K562 (cell line): ENCODE data around the gene RBX1. TPM values are rescaled to one million over a fixed set of nuclear protein-coding genes. Genes with fewer than 3 reads are reported as not detected.

Experiments
- ATAC-seq: fragments of 200-7000 bp; cut with Tn5 transposase; 3 replicates; pipeline ENCODE4 v1.9.1; 2020; ENCODE audit warnings: moderate library complexity
- BruUV-seq: library from RNA; stranded (reverse); fragments of 400-500 nt; replicated peaks from 2 replicates; lab custom pipeline; 2021; lab: Mats Ljungman, UMichigan
- CTCF ChIA-PET: fragments of 300-600 bp; formaldehyde crosslinking; extraction: SDS; loops from one replicate; lab custom pipeline; 2021; ENCODE audit warnings: low intra/inter-chr PET ratio; lab: Yijun Ruan, JAX
- POLR2A ChIA-PET: fragments of 300-600, 350-650 bp; sonication (Branson Sonifier 250); formaldehyde crosslinking; extraction: SDS; loops from one replicate; lab custom pipeline; 2021; ENCODE audit warnings: antibody characterized with exemption, inconsistent platforms; lab: Yijun Ruan, JAX
- DNase-seq, 4 experiments: peaks; one replicate each; pipeline versions ENCODE4 v3.0.0 to v3.0.0-alpha.2; 2011 to 2018; ENCODE audit warnings: low spot score in 3 of 4, mixed read lengths in 3 of 4; ENCODE audit errors: extremely low read depth in 1 of 4
- FAIRE-seq: peaks from 2 replicates; lab custom pipeline; 2011; peaks lifted over from hg19 to GRCh38; lab: Jason Lieb, UNC
- H2AFZ ChIP-seq: 2 replicates; pipeline ENCODE4 v1.6.0; 2011; ENCODE audit warnings: low read depth, low read length, control low read depth, inconsistent platforms
- H3K27ac ChIP-seq: fragments of 200-600 bp; 3 replicates; pipeline ENCODE4 v1.8.0; 2011; ENCODE audit warnings: low read depth, mild to moderate bottlenecking, control low read depth, inconsistent platforms, low read length, moderate library complexity, mixed read lengths; ENCODE audit errors: extremely low read depth
- H3K27me3 ChIP-seq, 2 experiments: fragments of 300-600 bp in 1 of 2; 2 replicates in 1 of 2; 3 replicates in 1 of 2; pipeline versions ENCODE4 v1.6.0 to v1.8.0; 2011; ENCODE audit warnings: inconsistent platforms in 2 of 2, low read length in 2 of 2, mild to moderate bottlenecking in 1 of 2, mixed read lengths in 1 of 2, moderate library complexity in 1 of 2; ENCODE audit not compliant: control insufficient read depth in 2 of 2, insufficient read depth in 2 of 2
- H3K36me3 ChIP-seq: fragments of 300-600 bp; 3 replicates; pipeline ENCODE4 v1.8.0; 2011; ENCODE audit warnings: mild to moderate bottlenecking, low read length, inconsistent platforms; ENCODE audit not compliant: control insufficient read depth, insufficient read depth
- H3K4me1 ChIP-seq, 2 experiments: fragments of 200-600 bp in 1 of 2; replicated peaks in 1 of 2; 2 replicates in 1 of 2; 3 replicates in 1 of 2; pipeline versions ENCODE4 v1.5.1 to v1.8.0; 2011; ENCODE audit warnings: inconsistent platforms in 2 of 2, low read length in 2 of 2, mild to moderate bottlenecking in 1 of 2, mixed read lengths in 1 of 2, moderate library complexity in 1 of 2; ENCODE audit not compliant: control insufficient read depth in 2 of 2, insufficient read depth in 2 of 2
- H3K4me2 ChIP-seq: 2 replicates; pipeline ENCODE4 v1.6.1; 2011; ENCODE audit warnings: low read length, control low read depth, inconsistent platforms, mixed read lengths; ENCODE audit not compliant: insufficient read depth
- H3K4me3 ChIP-seq: fragments of 200-600 bp; sonication (generic), shearing (Covaris generic); 2 replicates; pipeline ENCODE4 v1.5.1; 2016; ENCODE audit warnings: control low read depth, inconsistent platforms
- H3K79me2 ChIP-seq: fragments of 200-600 bp; 3 replicates; pipeline ENCODE4 v1.8.0; 2011; ENCODE audit warnings: low read length, inconsistent platforms; ENCODE audit not compliant: control insufficient read depth, insufficient read depth
- H3K9ac ChIP-seq, 2 experiments: 2 replicates each; pipeline versions ENCODE4 v1.6.0 to v1.6.1; 2011; ENCODE audit warnings: low read depth in 2 of 2, low read length in 2 of 2, control low read depth in 1 of 2, inconsistent platforms in 1 of 2, mild to moderate bottlenecking in 1 of 2, mixed read lengths in 1 of 2; ENCODE audit not compliant: insufficient read depth in 1 of 2
- H3K9me1 ChIP-seq: one replicate; pipeline ENCODE4 v1.6.0; 2011; ENCODE audit warnings: inconsistent platforms, mild to moderate bottlenecking, low read length, moderate library complexity; ENCODE audit not compliant: control insufficient read depth, insufficient read depth
- H3K9me3 ChIP-seq: replicated peaks from 2 replicates; pipeline ENCODE4 v1.5.1; 2011; ENCODE audit warnings: low read depth, low read length, inconsistent platforms; ENCODE audit not compliant: control insufficient read depth, insufficient read depth
- H4K20me1 ChIP-seq: replicated peaks from 2 replicates; pipeline ENCODE4 v1.6.1; 2011; ENCODE audit warnings: low read length, inconsistent platforms, mixed read lengths; ENCODE audit not compliant: control insufficient read depth, insufficient read depth
- CREB3L1 ChIP-seq: fragments of 450-650 bp; IDR thresholded peaks from 2 replicates; pipeline ENCODE4 v1.6.1; 2014; ENCODE audit warnings: low read depth, mild to moderate bottlenecking, moderate library complexity, borderline replicate concordance
- ELF2 ChIP-seq: fragments of 250-450 bp; sonication (Bioruptor Pico); IDR thresholded peaks from 2 replicates; pipeline ENCODE4 v1.5.0; 2021; ENCODE audit warnings: mild to moderate bottlenecking
- L3MBTL2 ChIP-seq: fragments of 450-650 bp; IDR thresholded peaks from 2 replicates; pipeline ENCODE4 v1.6.1; 2016; ENCODE audit warnings: mild to moderate bottlenecking, moderate library complexity
- MYC ChIP-seq, 2 experiments: fragments of 250-450 bp in 1 of 2; sonication (Bioruptor Pico) in 1 of 2; IDR thresholded peaks; 2 replicates each; pipeline versions ENCODE4 v1.5.1 to v1.6.1; 2012 to 2021; ENCODE audit warnings: low read depth in 2 of 2, borderline replicate concordance in 1 of 2, improper control_type of control experiment in 1 of 2, low read length in 1 of 2, mild to moderate bottlenecking in 1 of 2, moderate library complexity in 1 of 2
- NFE2 ChIP-seq: IDR thresholded peaks from 2 replicates; pipeline ENCODE4 v1.6.1; 2014; ENCODE audit warnings: antibody characterized with exemption, low read depth
- PPARD ChIP-seq: fragments of 250-450 bp; sonication (Bioruptor Pico); IDR thresholded peaks from 2 replicates; pipeline ENCODE4 v1.8.0; 2022; ENCODE audit warnings: inconsistent platforms, mild to moderate bottlenecking, moderate library complexity
- RNF219 ChIP-seq: fragments of 250-450 bp; sonication (Bioruptor Pico); IDR thresholded peaks from 2 replicates; pipeline ENCODE4 v1.5.0; 2022; ENCODE audit warnings: mild to moderate bottlenecking
- TAL1 ChIP-seq: fragments of 450-650 bp; IDR thresholded peaks from 2 replicates; pipeline ENCODE4 v1.6.1; 2016; ENCODE audit warnings: mild to moderate bottlenecking
- TEAD4 ChIP-seq, 2 experiments: sonication (generic) in 1 of 2; formaldehyde crosslinking in 1 of 2; IDR thresholded peaks; 2 replicates each; pipeline versions ENCODE4 v1.6.1 to v1.8.0; 2012 to 2022; ENCODE audit warnings: borderline replicate concordance in 1 of 2, inconsistent platforms in 1 of 2, low read length in 1 of 2, mild to moderate bottlenecking in 1 of 2, missing genetic modification reagents in 1 of 2
- YY1 ChIP-seq, 3 experiments: IDR thresholded peaks; 2 replicates each; pipeline ENCODE4 v1.6.1; 2011; ENCODE audit warnings: low read length in 2 of 3, mild to moderate bottlenecking in 2 of 3, moderate library complexity in 2 of 3, borderline replicate concordance in 1 of 3, control low read depth in 1 of 3, low read depth in 1 of 3; ENCODE audit not compliant: insufficient read depth in 3 of 3, insufficient replicate concordance in 2 of 3, control insufficient read depth in 1 of 3, insufficient read length in 1 of 3; ENCODE audit errors: extremely low read depth in 1 of 3
- ZNF354B ChIP-seq: fragments of 250-450 bp; sonication (Bioruptor Pico); IDR thresholded peaks from 2 replicates; pipeline ENCODE4 v1.4.0; 2020
- ZNF431 ChIP-seq: sonication (generic); formaldehyde crosslinking; IDR thresholded peaks from 2 replicates; pipeline ENCODE4 v1.8.0; 2022; ENCODE audit warnings: mild to moderate bottlenecking, missing genetic modification reagents
- WGBS: fragments of 100-300 bp; shearing (Covaris generic); methylation state at CpG from one replicate; pipeline ENCODE4 v1.1.6; 2016; ENCODE audit warnings: low coverage, mixed read lengths; ENCODE audit not compliant: insufficient coverage; ENCODE audit errors: missing lambda C conversion rate; 5-methylcytosine and 5-hydroxymethylcytosine counted together
- in situ Hi-C: fragments of 300-500 bp; cut with MboI; formaldehyde crosslinking; loops from 4 replicates; pipeline ENCODE4 v1.15.0; 2018; ENCODE audit warnings: inconsistent platforms, mixed read lengths
- intact Hi-C: fragments of 100-400 bp; cut with micrococcal nuclease; formaldehyde crosslinking; loops from 2 replicates; pipeline ENCODE4 v1.14.2; 2022
- polyA plus RNA-seq, 8 experiments: library from polyadenylated mRNA; depleted of rRNA in 4 of 8; stranded (reverse) in 5 of 8; unstranded in 3 of 8; fragments of >200 nt; fragmentation: Nextera tagmentation in 2 of 8; fragmentation: Illumina TruSeq in 1 of 8; extraction: Ambion mirVana in 2 of 8; extraction: Trizol in 1 of 8; gene quantifications; 2 replicates each; pipeline versions ENCODE4 v1.2.1 to v1.2.3, GENCODE V29; 2011 to 2014; ENCODE audit warnings: inconsistent platforms in 1 of 8, missing spikeins in 1 of 8
- total RNA-seq, 7 experiments: library from RNA; depleted of rRNA in 6 of 7; stranded (reverse); fragments of >200 nt in 6 of 7; fragmentation: Illumina TruSeq in 2 of 7; extraction: Trizol in 2 of 7; gene quantifications; 2 replicates each; pipeline versions ENCODE4 v1.2.1 to v1.2.3, GENCODE V29; 2011 to 2021; ENCODE audit warnings: low replicate concordance in 1 of 7

RBX1 gene
- total and polyA plus RNA-seq, 9 of the 15 experiments (the other 6 are each of a cell fraction or from before 2014, with no cell fraction given), result 44.0 to 259 (median 67.9) TPM

GRCh38 chr22:40965936-40966725 is 15.0 kb downstream of the RBX1 start (continued):
- TF ChIP-seq TAL1 (peak; percentile 64), YY1 (IDR thresholded peaks at IDR 0.05; ENCODE audit: borderline replicate concordance in 1 of 3, control insufficient read depth in 1 of 3, extremely low read depth in 1 of 3, insufficient read depth in 3 of 3, insufficient read length in 1 of 3, insufficient replicate concordance in 2 of 3, low read depth in 1 of 3, low read length in 2 of 3) (no peak)
- TF ChIP-seq, all 486 proteins: peak for 27

GRCh38 chr22:40966726-40967085 is 15.5 kb downstream of the RBX1 start:
- BruUV-seq, result no TSS peak
- intact Hi-C loops (no loop called here), in situ Hi-C loops (no loop called here)
- ChIA-PET POLR2A (interaction anchor here (0.5 to 2.1 kb wide), 4 partner anchors 9 to 331 kb away, joined by 3 to 10 read pairs (median 4); no protein-coding TSS in a partner anchor), CTCF (no interaction called here)
- peaks cover 13% of the 10 kb centered on the region for H3K79me2 ChIP-seq
- peak overlapping the region; percentile 12; the same call in 1 of the 2 replicates for H3K4me2 ChIP-seq
- no peaks in the 10 kb centered on the region for H3K9me3 ChIP-seq
- H3K9ac ChIP-seq, result 0 out of 4 replicates have a peak overlapping the region, but pooled peaks of 1 of the 2 experiments have one; percentile 18
- peaks cover 2% of the 10 kb centered on the region for H3K9me1 ChIP-seq
- peak; percentile 78 for ATAC-seq
- peak overlapping the region; percentile 74; the same call in 2 of the 3 replicates for H3K27ac ChIP-seq
- H4K20me1 ChIP-seq, result no peaks in the 10 kb centered on the region
- 40% methylated on average over 7 of the region's 7 CpGs for WGBS
- H3K4me1 ChIP-seq, result peaks cover 3 to 15% of the 10 kb centered on the region in 2 experiments; a peak in 3 of 5 replicates
- no peak for FAIRE-seq
- no peak overlapping the region for H3K4me3 ChIP-seq
- H2AFZ ChIP-seq, result no peak overlapping the region
- H3K27me3 ChIP-seq, result no peaks in the 10 kb centered on the region
- peaks cover 69% of the 10 kb centered on the region for H3K36me3 ChIP-seq
- DNase-seq, result peak in 2 of 4 experiments; percentile 20 to 37
- TF ChIP-seq CREB3L1 (no peak), TEAD4 (IDR thresholded peaks at IDR 0.05; ENCODE audit: low read length) (0 out of 2 replicates have a peak, but pooled peaks have one; percentile 7), TEAD4 (CRISPR knock-in tag; IDR thresholded peaks at IDR 0.05; ENCODE audit: borderline replicate concordance) (no peak), RNF219 (CRISPR knock-in tag) (no peak), NFE2 (peak; percentile 60), ELF2 (CRISPR knock-in tag) (no peak), PPARD (no peak), ZNF354B (CRISPR knock-in tag) (no peak), MYC (IDR thresholded peaks at IDR 0.05; ENCODE audit: low read depth, low read length) (0 out of 2 replicates have a peak, but pooled peaks have one; percentile 23), MYC (CRISPR knock-in tag; IDR thresholded peaks at IDR 0.05; ENCODE audit: borderline replicate concordance, low read depth) (no peak), L3MBTL2 (0 out of 2 replicates have a peak, but pooled peaks have one; percentile 11), ZNF431 (CRISPR knock-in tag) (no peak)
